Fibroblast of mammary gland (primary cell): ENCODE results near the gene SRPX2.
A peak's percentile ranks its signal among the peaks of the same experiment; 100 is the strongest.

ENCODE experiments used
- DNase-seq: peaks from one replicate; pipeline ENCODE4 v3.0.0-alpha.2; 2010; ENCODE audit warnings: low read depth
- H3K4me3 ChIP-seq: 2 replicates; pipeline ENCODE4 v1.5.1; 2011; ENCODE audit warnings: low read depth, mild to moderate bottlenecking, low read length, moderate library complexity; ENCODE audit not compliant: control insufficient read depth
- TF ChIP-seq, protein P1 (sequence below): conservative IDR thresholded peaks from 2 replicates; pipeline ENCODE4 v1.5.1; 2011; ENCODE audit warnings: low read depth, low read length, inconsistent platforms; ENCODE audit not compliant: control insufficient read depth, insufficient read depth

Gene SRPX2

DNA sequence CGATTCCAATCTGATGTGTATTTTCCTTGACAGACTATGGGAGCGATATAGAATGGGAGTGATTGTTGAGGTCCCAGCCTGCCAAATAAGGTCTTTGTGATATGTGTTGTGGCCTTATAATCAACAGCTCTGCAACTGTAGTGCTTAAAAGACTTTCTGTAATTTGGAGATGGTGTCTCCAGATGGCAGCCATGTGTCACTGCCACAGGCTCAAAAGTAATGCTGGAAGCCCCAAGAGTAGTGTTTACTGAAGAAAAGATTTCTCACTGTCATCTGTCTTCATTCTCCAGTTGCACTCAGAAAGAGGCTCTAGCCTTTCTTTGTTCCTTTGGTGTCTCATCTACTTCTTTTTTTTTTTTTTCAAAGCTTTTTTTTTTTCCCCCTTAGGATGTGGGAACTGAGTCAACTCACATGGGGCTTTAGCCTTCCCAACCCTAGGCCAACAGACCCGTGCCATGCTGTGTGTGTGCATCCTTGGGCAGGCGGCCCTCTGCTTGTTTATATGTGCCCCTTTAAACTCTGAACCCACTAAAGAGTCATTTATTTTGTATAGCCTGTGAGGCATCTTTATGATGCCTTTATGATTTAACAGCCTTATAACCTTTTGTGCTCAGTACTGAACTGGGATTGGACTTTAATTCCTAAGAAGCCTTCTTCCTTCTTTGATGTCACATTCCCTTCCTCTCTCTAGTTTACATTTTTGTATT, 15.6 kb downstream of the SRPX2 start:
- no peak overlapping the region for H3K4me3 ChIP-seq
- TF ChIP-seq, protein P1, sequence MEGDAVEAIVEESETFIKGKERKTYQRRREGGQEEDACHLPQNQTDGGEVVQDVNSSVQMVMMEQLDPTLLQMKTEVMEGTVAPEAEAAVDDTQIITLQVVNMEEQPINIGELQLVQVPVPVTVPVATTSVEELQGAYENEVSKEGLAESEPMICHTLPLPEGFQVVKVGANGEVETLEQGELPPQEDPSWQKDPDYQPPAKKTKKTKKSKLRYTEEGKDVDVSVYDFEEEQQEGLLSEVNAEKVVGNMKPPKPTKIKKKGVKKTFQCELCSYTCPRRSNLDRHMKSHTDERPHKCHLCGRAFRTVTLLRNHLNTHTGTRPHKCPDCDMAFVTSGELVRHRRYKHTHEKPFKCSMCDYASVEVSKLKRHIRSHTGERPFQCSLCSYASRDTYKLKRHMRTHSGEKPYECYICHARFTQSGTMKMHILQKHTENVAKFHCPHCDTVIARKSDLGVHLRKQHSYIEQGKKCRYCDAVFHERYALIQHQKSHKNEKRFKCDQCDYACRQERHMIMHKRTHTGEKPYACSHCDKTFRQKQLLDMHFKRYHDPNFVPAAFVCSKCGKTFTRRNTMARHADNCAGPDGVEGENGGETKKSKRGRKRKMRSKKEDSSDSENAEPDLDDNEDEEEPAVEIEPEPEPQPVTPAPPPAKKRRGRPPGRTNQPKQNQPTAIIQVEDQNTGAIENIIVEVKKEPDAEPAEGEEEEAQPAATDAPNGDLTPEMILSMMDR = no peak
- DNase-seq = no peak

DNA sequence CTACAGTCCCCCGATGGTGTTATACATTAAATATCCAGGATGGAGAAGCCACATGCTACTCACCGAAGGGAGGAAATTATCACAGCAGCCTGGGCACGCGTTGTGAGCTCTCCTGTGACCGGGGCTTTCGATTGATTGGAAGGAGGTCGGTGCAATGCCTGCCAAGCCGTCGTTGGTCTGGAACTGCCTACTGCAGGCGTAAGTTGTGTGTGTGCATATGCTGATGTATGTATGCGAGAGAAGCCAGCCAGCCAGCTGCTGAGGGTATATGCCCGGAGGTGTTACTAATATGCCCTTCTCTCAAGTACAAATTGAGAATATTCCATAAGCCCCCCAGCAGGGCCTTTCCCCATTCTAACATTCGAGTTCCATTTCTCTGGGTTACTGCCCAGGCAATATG, 18.2 kb downstream of the SRPX2 start:
- no peak overlapping the region for H3K4me3 ChIP-seq
- TF ChIP-seq, protein P1 = no peak
- DNase-seq = no peak

DNA sequence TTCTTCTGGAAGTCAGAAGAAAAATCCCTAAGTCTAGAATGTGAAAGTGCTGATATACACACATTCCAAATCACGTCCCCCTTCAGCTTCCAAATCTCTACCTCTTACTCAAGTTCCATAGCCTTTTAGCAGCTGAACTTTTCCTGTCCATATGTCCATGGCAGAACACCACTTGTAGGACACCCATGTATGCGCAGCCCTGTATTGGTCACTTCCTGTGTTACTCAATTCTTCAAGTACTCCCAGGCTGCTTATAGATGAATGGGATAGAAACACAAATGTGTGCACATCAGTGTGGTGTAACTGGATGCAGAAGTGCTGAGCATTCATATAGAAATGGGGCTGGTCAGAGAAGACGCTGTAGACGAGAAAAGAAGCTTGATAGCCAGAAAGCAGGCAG, 18.8 kb downstream of the SRPX2 start:
- DNase-seq = peak; percentile 74
- TF ChIP-seq, protein P1 = no peak
- H3K4me3 ChIP-seq = no peak overlapping the region

DNA sequence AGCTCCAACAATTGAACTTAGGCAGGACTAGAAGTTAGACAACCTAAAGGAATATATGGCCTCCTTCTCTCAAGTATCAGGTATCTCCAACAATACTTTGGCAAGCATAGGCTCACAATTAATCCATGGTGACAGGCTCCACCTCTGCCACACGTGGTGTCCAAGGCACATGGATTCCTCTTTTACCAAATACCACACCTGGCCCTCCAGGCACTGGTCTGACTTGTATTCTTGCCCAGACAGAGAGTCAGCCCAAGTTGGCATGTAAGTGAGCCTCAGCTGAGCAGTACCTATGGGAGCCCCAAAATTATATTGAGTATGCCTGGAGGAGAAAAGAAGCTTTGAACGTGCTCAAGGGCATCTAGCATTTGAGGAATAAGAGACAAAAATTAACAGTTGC, 19.6 kb downstream of the SRPX2 start:
- TF ChIP-seq, protein P1 = no peak
- DNase-seq = no peak
- no peak overlapping the region for H3K4me3 ChIP-seq

DNA sequence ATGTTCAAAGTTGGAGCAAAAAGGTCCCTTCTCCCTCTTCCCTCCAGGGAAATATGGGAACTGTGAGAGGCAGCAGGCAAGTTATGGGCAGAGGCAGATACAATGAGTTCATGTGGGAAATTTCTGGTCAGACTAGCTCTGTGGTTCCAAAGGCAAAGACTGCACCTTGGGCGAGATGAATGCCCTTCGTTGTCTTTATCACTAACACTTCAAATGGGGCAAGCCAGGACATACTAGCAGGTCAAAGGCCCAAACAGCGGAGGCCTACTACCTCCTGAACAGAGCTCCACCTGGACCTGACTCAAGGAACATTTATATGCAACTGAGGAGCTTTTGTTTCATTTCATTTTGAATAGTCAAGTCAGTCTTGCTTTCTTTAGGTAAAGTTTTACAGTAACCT, 29.0 kb downstream of the SRPX2 start:
- no peak for DNase-seq
- no peak overlapping the region for H3K4me3 ChIP-seq
- TF ChIP-seq, protein P1 = no peak

DNA sequence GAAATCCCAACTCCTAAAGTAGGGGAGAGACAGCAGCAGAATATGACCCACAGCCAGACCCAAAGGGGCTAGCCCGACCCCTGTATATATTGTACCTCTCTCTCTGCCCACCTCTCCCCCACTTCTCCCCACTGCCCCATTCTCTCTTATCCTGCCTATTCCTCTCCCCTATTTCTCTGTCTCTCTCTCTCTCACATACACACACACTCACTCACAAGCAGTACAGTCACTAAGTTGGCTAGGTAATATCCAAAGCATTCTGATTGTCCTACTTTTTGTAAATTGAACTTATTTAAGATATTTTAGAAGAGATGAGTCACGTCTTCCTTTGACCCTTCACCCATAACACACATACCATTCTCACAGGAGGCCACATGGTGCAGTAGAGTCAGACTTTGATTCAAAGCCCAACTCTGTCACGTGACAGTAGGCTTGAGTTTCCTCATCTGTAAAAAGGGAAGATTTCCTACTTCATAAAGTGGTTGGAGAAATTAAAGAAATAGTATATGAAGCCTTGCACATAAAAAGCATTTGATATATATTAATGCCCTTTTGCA, 29.5 kb downstream of the SRPX2 start:
- H3K4me3 ChIP-seq = no peak overlapping the region
- DNase-seq = peak; percentile 90
- TF ChIP-seq, protein P1 = no peak

DNA sequence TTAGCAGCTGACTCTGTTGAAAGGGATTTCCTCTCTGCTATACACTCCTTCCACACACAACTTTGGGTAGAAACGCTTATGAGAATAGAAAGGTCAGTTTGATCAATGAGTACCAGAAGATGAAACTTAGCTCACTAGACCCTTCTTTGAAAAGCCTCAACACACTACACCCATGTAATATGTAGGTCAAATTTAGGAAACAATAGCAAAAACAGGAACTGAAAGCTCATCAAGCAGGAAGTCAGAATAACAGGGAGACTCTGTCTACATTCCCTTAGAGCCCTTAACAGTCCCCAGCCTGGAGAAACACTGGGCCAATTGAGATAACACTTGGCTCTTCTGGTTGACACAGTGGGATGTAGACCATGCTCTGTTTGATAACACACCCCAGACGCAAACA, 30.7 kb downstream of the SRPX2 start:
- DNase-seq = no peak
- no peak overlapping the region for H3K4me3 ChIP-seq
- TF ChIP-seq, protein P1 = no peak
